ENCODE results near the gene SLC12A8.

Gene SLC12A8

DNA sequence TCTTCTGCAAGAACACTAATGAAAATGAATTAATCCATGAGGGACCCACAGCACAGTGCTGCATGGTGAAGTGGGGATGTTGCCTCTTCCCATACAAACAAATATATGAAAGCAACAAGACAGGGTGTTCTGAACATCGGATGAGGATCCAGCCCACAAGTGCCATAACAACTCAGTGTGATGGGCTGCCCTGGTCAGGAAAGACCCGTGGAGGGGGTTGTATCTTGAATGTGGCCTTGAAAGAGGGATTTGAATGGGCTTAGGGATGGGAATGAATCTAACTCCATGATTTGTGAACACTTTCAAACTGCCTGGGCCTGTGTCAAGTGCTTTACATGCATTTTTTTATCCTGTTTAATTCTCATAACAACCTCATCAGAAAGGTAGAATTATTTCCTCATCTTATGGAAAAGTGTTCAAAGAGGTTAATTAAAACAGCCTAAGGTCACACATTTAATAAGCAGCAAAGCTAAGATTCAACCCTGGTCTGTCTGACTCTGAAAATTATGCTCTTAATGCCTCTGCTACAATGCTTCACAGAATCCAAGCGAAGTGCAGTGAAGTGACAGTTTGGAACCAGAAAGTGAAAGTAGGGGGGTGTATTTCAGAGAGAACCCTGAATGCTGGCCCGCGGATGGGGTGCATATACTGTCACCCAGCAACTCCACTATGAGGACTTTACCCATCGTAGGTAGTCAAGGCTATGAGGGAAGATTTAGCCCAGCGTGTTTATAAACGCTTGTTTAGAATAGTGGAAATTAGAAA is 91.1 kb downstream of the SLC12A8 start:
- Histone ChIP-seq H3K4me3 (ENCODE audit: low read depth, low read length) (no peak overlapping the region), H3K27ac (no peak overlapping the region), H3K36me3 (replicated peaks) (no peaks in the 10 kb centered on the region), H3K27me3 (replicated peaks) (no peaks in the 10 kb centered on the region)
- in situ Hi-C loops (cut with HindIII; ENCODE audit: low pct_ligation_motif_present, low sequenced_read_pairs): no loop called here
- TF ChIP-seq CTCF (IDR thresholded peaks at IDR 0.05; ENCODE audit: low read depth, low read length, missing control alignments): no peak
- no peak for DNase-seq

GRCh38 chr3:125120379-125121122 is 92.0 kb downstream of the SLC12A8 start:
- Histone ChIP-seq H3K4me3 (ENCODE audit: low read depth, low read length) (peak overlapping the region; percentile 29), H3K27ac (no peak overlapping the region), H3K36me3 (replicated peaks) (no peaks in the 10 kb centered on the region), H3K27me3 (replicated peaks) (no peaks in the 10 kb centered on the region)
- no peak for TF ChIP-seq CTCF (IDR thresholded peaks at IDR 0.05; ENCODE audit: low read depth, low read length, missing control alignments)
- DNase-seq: no peak
- in situ Hi-C loops (cut with HindIII; ENCODE audit: low pct_ligation_motif_present, low sequenced_read_pairs): no loop called here

DNA sequence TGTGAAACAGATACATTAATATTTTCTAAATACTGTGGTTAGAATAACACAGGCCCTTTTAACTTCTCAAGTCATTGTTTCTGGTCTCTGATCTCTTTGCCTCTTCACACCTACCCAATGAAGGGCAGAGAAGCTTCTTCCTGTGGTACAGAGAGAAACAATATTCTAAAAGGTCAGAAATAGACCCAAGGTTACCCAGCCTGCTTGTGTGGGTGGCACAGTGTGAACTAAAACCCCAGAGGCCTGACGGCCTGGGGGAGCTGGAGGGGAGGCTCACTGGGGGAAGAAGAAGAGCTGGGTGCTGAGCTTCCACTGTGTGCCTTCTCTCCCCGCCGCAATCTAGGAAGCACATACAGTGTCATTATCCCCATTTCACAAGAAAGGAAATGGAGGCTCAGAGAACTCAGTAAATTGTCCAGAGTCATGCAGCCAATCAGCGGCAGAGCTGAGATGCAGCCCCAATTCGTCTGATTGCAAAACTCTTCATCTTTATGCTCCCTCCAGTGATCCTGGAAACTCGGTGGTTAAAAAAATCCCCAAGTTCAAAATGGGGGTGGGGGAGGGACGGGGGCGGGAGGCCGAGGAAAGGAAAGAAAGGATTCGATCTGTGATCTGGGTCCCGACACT is 92.7 kb downstream of the SLC12A8 start:
- DNase-seq: no peak
- no peak overlapping the region for H3K27ac ChIP-seq
- in situ Hi-C loops (cut with HindIII; ENCODE audit: low pct_ligation_motif_present, low sequenced_read_pairs): no loop called here

GRCh38 chr3:125118600-125118999 is 93.9 kb downstream of the SLC12A8 start:
- in situ Hi-C loops (cut with HindIII; ENCODE audit: low pct_ligation_motif_present, low sequenced_read_pairs): no loop called here
- no peak overlapping the region for H3K27ac ChIP-seq
- no peaks in the 10 kb centered on the region for H3K27me3 ChIP-seq (replicated peaks)
- TF ChIP-seq CTCF (IDR thresholded peaks at IDR 0.05; ENCODE audit: low read depth, low read length, missing control alignments): no peak
- no peak overlapping the region for H3K4me3 ChIP-seq (ENCODE audit: low read depth, low read length)
- no peak for DNase-seq
- H3K36me3 ChIP-seq (replicated peaks): no peaks in the 10 kb centered on the region

More for the DNA sequence above, 92.7 kb downstream of the SLC12A8 start:
- Histone ChIP-seq H3K27me3 (replicated peaks) (no peaks in the 10 kb centered on the region), H3K36me3 (replicated peaks) (no peaks in the 10 kb centered on the region), H3K4me3 (ENCODE audit: low read depth, low read length) (no peak overlapping the region)
- no peak for TF ChIP-seq CTCF (IDR thresholded peaks at IDR 0.05; ENCODE audit: low read depth, low read length, missing control alignments)

DNA sequence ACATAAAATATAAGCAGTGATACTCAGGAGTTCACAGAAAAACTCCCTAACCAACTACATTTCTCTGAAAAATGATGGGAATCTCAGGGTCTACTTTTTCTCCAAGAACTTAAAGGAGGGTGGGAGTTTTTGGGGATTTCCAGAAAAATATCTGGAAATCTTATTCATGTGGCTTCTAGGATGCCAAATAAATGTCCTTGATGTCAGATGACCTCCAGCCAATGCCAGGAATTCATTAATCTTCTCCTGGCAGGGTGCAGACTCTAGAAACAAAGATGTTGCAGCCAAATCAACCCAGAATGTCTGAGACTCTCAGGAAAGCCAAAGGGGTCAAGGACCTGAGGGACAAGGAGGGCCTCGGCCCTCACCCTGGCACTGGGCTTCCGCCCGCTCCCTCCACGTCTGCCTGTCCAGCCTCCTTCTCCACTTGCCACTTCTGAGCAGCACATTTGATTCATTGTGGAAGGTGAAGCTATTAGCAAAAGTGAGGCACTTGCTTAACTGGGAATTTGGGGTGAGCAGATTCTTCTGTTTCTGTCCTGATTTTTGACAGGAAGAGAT is 94.8 kb downstream of the SLC12A8 start:
- Histone ChIP-seq H3K36me3 (replicated peaks) (no peaks in the 10 kb centered on the region), H3K27me3 (replicated peaks) (no peaks in the 10 kb centered on the region), H3K27ac (no peak overlapping the region), H3K4me3 (ENCODE audit: low read depth, low read length) (no peak overlapping the region)
- in situ Hi-C loops (cut with HindIII; ENCODE audit: low pct_ligation_motif_present, low sequenced_read_pairs): no loop called here
- DNase-seq: no peak
- no peak for TF ChIP-seq CTCF (IDR thresholded peaks at IDR 0.05; ENCODE audit: low read depth, low read length, missing control alignments)
